Right hindlimb (tissue), 1 donor: ENCODE results near the gene RNF25.

Experiments used
- DNase-seq: peaks from one replicate; pipeline ENCODE4 v3.0.0-alpha.2; 2018

Gene RNF25, protein sequence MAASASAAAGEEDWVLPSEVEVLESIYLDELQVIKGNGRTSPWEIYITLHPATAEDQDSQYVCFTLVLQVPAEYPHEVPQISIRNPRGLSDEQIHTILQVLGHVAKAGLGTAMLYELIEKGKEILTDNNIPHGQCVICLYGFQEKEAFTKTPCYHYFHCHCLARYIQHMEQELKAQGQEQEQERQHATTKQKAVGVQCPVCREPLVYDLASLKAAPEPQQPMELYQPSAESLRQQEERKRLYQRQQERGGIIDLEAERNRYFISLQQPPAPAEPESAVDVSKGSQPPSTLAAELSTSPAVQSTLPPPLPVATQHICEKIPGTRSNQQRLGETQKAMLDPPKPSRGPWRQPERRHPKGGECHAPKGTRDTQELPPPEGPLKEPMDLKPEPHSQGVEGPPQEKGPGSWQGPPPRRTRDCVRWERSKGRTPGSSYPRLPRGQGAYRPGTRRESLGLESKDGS

DNA sequence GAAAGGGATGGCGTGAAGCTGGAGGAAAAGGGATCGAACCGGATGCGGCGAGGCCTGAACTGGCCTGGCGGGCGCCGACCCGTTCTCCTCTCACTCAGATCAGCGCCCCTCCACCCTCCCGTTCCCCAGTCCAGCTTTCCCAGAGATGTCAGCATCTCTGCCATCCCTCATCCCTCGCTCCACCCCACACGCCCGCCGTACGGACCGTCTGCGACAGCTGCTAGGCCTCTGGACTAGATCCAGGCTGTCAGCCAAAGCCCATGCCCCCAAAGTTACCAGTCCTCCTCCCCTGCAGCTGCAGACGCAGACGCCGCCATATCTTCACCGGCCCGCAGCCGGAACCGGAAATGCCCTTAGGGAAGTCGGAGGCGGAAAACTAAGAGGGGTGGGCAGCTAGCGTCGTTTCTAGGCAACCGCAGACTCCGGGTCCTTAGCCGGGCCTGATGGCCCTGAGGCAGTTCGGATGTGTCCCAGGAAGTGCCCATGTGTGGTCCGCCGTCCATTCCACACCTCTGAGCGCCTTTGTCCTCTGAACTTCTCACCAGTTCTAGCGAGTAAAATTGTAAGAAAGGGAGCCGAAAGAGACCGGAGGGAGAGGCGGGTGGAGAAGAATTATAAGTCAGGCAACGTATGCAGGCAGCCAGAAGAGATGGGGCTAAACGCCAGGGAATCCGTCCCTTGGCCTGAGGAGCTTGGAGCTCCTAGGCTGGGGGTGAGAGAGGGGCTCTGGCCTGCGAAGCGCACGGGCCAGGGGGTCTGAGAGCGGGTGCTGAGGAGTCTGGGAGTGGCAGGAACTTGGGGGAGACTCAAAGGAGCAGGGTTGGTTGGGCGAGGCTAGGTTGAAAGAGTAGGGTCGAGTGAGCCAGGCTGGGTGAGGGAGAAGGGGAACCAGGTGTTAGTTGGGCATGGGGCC is at the start of gene RNF25, which contains the start of gene STK36:
RNF25 (minus strand) TSS at position 349 of the 913 bp plus-strand sequence; CDS start at position 317, 32 bp downstream.
STK36 (plus strand) TSS at position 433 of the 913 bp plus-strand sequence. CDS start 744 bp downstream, outside the sequence.
- peak; percentile 94 for DNase-seq

DNA sequence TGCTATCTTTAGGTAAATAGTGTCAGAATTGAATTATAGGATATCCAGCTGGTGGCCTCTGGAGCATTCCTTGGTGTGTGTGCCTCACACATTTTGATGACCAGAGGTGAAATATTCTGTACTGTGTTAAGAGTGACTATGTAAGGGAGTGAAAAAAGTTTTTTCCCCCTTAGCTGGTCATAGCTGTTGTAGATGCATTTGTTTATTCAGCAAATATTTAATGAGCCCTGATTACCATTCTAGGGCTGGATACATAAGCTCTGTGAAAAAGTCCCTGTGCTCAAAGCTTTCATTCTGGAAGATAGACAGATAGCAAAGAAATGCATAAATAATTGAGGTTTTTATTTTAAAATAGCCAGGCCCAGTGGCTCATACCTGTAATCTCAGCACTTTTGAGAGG is 49.7 kb upstream of the RNF25 start:
- DNase-seq: no peak

DNA sequence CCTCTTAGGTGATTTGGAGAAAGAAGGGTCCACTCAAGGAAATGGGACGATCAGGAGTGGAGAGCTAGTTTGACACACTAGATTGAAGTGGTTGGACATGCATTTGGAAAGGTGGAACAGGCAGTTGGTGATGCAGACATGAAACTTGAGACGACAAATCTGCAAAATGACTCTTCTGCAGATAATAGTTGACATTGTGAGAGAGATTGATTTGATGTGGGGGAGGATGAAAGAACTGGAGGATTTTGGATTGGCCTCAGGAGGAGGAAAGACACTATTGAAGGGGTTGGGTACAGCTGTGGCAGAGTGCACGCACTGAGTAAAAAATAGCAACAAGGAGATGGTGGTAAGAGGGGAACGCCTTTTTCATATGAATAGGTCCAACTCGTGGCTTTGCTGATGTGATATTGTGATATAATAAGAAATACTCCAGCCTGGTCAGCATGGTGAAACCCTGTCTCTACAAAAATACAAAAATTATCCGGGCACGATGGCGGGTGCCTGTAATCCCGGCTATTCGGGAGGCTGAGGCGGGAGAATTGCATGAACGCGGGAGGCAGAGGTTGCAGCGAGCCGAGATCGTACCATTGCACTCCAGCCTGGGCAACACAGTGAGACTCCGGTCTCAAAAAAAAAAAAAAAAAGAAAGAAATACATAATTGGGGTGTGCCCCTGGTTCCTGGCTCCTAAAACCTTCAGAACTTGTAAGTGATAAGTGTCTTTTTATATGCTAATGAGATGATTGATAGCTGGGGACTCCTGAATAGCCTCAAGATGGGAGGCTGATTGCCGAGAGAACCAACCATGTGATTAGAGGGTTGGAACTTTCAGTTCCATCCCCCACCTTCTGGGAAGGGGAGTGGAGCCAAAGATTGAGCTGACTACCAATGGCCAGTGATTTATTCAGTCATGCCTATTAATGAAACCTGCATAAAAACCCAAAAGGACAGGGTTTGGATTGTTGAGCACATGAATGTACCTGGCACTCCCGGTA is 48.5 kb upstream of the RNF25 start:
- DNase-seq: no peak

DNA sequence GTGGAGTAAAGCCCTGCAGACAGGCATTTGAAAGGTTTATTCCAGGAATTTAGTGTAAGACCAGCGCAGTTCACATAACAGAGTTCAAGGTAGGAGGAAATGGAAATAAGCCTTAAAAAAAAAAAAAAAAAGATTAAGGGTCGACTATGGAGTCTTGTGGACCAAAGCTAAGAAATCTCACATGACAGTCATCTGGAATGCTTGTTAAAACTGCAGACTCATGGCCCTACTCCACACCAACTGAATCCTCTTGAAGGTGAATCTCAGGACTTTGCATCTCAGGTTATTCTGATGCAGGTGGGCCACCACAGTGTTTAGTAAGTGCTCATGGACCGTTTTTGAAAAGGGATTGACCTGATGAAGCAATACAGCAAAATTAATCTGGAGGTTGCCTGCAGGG is 47.7 kb upstream of the RNF25 start:
- no peak for DNase-seq

GRCh38 chr2:218718058-218718457 is 46.3 kb upstream of the RNF25 start:
- no peak for DNase-seq

DNA sequence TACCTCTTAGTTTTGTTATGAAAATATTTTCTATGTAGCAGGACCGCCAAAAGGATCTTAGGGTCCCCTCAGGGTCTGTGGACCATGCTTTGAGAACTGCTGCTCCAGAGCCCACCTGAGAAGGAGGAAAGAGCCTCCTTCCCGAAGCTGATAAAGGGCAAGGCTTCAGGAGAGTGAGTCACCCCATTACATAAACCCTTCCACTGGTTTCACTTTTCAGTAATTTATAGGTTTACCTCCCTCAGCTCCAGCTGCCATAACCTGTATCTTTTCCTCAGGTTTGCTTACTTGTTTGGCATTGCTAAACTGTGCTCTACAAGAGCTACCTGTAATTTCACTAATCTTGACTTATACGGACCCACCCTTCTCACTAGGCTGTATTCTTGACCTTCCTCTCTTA is 45.5 kb upstream of the RNF25 start:
- DNase-seq: no peak

GRCh38 chr2:218716070-218716469 is 44.3 kb upstream of the RNF25 start:
- DNase-seq: no peak

DNA sequence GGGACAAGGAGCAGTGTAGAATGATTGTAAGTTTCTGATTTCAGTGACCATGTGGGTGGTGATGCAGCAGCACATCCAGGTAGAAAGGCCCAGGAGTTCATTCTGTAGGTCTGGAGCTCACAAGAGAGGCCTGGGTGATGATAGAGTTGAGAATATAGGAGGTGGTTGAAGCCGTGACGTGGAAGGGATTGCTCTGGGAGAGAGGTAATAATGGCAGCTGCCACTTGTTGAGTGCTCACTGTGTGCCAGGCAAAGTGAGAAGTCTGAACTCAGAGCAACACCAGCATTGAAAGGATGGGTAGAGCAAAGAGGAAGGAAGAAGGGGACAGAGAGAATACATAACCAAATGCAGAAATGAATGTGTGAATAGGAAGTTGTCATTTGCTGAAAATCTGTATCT is 42.1 kb upstream of the RNF25 start:
- no peak for DNase-seq

- DNase-seq: no peak
Measured at GRCh38 chr2:218711550-218711929, 39.7 kb upstream of the RNF25 start.

DNA sequence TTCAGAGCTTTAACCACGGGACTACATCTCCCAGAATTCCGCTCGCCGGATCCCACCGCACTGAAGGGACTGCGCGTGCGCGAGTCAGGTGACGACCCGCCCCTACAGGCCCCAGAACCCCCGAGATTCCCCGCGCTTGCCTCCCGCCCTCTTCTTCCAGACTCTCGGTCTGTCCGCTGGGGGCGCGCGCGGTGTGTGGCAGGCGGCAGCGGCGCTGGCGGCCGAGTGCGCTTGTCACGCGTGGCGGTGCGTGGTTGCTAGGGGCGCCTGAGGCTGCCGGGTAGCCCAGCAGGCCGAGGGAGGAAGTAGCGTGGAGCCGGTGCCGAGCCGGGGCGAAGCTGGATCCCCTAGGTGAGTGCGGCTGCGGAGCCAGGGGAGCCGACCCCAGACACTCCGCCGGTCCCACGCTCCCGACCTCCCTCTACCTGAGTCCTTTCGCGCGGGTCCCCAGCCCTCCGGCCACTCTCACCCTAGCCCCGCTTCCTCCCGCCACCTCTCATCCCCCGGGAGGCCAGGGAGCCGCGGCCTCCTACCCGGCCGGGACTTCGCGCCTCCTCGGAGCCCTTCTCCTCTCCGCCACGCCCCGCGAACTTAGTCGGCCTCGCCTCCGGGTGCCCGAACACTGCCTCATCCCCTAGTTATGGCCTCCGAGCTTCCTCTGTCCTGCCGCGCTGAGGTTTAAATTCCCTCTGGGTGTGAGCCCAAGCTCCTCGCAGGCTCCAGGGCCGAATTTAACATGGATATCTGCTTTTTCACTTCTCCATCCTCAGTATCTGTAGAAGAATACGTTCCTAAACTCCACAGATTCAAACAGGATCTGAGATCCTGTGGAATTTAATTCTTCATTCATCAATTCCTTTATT is 39.1 kb upstream of the RNF25 start, which contains the start of gene TTLL4:
TTLL4 (plus strand) TSS at position 149 of the 863 bp plus-strand sequence. CDS start 26,842 bp downstream, outside the sequence.
- DNase-seq: peak; percentile 98

- no peak for DNase-seq
Measured at GRCh38 chr2:218710334-218710686, 38.5 kb upstream of the RNF25 start.

- no peak for DNase-seq
Measured at GRCh38 chr2:218709908-218710307, 38.1 kb upstream of the RNF25 start.

GRCh38 chr2:218708086-218708485 is 36.3 kb upstream of the RNF25 start:
- DNase-seq: no peak

GRCh38 chr2:218703341-218703740 is 31.5 kb upstream of the RNF25 start:
- no peak for DNase-seq

DNA sequence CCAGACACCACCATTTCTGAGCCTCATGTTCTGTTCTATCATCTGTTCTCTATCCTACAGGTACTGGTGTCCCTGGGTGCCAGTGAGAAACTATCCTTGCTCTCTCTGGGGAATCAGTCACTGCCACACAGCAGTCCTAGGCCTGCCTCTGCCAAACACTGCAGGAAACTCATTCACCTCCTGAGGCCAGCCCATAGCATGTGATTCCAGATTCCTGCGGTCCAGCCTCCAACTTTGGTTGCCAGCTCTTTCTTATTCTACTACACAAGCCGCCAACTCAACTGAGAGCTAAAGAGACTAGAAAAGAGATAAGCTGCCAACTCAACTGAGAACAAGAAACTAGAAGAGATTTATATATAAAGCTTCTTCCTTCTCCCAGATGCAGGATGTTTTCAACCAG is 30.0 kb upstream of the RNF25 start:
- DNase-seq: no peak

DNA sequence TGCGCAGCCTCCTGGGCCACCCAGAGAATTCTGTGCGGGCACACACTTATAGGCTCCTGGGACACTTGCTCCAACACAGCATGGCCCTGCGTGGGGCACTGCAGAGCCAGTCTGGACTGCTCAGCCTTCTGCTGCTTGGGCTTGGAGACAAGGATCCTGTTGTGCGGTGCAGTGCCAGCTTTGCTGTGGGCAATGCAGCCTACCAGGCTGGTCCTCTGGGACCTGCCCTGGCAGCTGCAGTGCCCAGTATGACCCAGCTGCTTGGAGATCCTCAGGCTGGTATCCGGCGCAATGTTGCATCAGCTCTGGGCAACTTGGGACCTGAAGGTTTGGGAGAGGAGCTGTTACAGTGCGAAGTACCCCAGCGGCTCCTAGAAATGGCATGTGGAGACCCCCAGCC is 27.1 kb upstream of the RNF25 start:
- no peak for DNase-seq

GRCh38 chr2:218694405-218695145 is 22.8 kb upstream of the RNF25 start:
- no peak for DNase-seq

- DNase-seq: peak; percentile 30
Measured at GRCh38 chr2:218691234-218691633, 19.4 kb upstream of the RNF25 start.

GRCh38 chr2:218687400-218688060 is 15.7 kb upstream of the RNF25 start:
- DNase-seq: peak; percentile 80

DNA sequence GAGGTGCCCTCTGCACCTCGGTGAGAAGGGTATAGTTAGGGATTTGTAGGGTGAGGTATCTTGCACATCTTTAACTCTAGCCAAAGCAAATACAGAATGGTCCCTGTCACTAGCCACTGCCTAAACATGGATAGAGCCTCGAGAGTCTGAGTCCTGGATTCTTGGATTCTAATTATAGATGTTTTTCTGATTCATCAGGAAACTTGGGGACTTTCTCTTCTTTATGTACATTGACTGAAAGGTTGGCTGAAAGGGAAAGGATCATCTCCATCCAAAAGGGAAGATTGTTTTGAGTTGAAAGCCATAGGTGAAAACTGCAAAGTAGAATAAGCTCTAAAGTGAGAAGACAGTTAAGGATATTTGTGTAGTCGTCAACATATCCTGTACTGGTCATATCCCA is 8.3 kb upstream of the RNF25 start:
- no peak for DNase-seq
